ENCODE results near the gene HP1BP3.

GRCh38 chr1:20719261-20719660 is 67.8 kb downstream of the HP1BP3 start:
- TF ChIP-seq CTCF (IDR thresholded peaks at IDR 0.05) (no peak), POLR2AphosphoS5 (IDR thresholded peaks at IDR 0.05) (no peak), POLR2A (IDR thresholded peaks at IDR 0.05; ENCODE audit: low read depth) (no peak), EP300 (IDR thresholded peaks at IDR 0.05) (no peak)
